ENCODE results near the gene HSD11B1L.

Gene HSD11B1L

GRCh38 chr19:5671600-5671999 is 9.2 kb upstream of the HSD11B1L start:
- DNase-seq, result no peak
- H4K8ac ChIP-seq (ENCODE audit: low read depth, low read length), result no peak overlapping the region
- H3K4me3 ChIP-seq (ENCODE audit: low read depth, low read length), result no peak overlapping the region
- no peak overlapping the region for H3K14ac ChIP-seq (ENCODE audit: low read length)
- no peak overlapping the region for H4K12ac ChIP-seq (ENCODE audit: low read depth, low read length)
- no peaks in the 10 kb centered on the region for H3K27me3 ChIP-seq (ENCODE audit: insufficient read depth, low read length)
- no peak overlapping the region for H3K4ac ChIP-seq (ENCODE audit: low read depth, low read length)
- H3K36me3 ChIP-seq (ENCODE audit: control insufficient read depth in 1 of 2, insufficient read depth in 2 of 2, low read length in 2 of 2), result peaks cover 36 to 43% of the 10 kb centered on the region in 2 experiments
- no peak overlapping the region for H2AK5ac ChIP-seq (ENCODE audit: low read length)
- no peak overlapping the region for H2BK120ac ChIP-seq (ENCODE audit: insufficient read depth, low read length, poor library complexity)
- H3K4me2 ChIP-seq (ENCODE audit: low read length), result no peak overlapping the region
- H2BK5ac ChIP-seq (ENCODE audit: low read depth, low read length, poor library complexity), result no peak overlapping the region
- H3K79me1 ChIP-seq (ENCODE audit: low read length), result no peaks in the 10 kb centered on the region
- peaks cover 10 to 11% of the 10 kb centered on the region in 2 experiments for H3K4me1 ChIP-seq (ENCODE audit: control insufficient read depth in 1 of 2, insufficient read depth in 2 of 2, low read length in 2 of 2)
- WGBS (ENCODE audit: extremely low coverage, insufficient coverage, insufficient read length), result no CpG with 5 or more reads among the region's 7 CpGs
- no peak overlapping the region for H3K27ac ChIP-seq (ENCODE audit: low read depth, low read length)
- H2AFZ ChIP-seq (ENCODE audit: insufficient read depth, low read length, poor library complexity), result no peak overlapping the region
- H3K79me2 ChIP-seq (ENCODE audit: control insufficient read depth, insufficient read depth, low read length, poor library complexity), result no peaks in the 10 kb centered on the region
- H3K9ac ChIP-seq (ENCODE audit: low read length), result no peak overlapping the region
- no peak overlapping the region for H3K18ac ChIP-seq (ENCODE audit: low read length)
- H4K91ac ChIP-seq (ENCODE audit: low read depth, low read length), result no peak overlapping the region
- H3K9me3 ChIP-seq (ENCODE audit: insufficient read depth, low read depth, low read length), result no peaks in the 10 kb centered on the region
- no peak overlapping the region for H2BK12ac ChIP-seq (ENCODE audit: low read length)
- no peak overlapping the region for H3K23ac ChIP-seq (ENCODE audit: low read length)

- Histone ChIP-seq H3K27ac (ENCODE audit: low read depth, low read length) (no peak overlapping the region), H4K8ac (ENCODE audit: low read depth, low read length) (no peak overlapping the region), H3K4me1 (ENCODE audit: control insufficient read depth in 1 of 2, insufficient read depth in 2 of 2, low read length in 2 of 2) (peaks cover 2 to 3% of the 10 kb centered on the region in 2 experiments), H3K9me3 (ENCODE audit: insufficient read depth, low read depth, low read length) (no peaks in the 10 kb centered on the region), H2BK5ac (ENCODE audit: low read depth, low read length, poor library complexity) (no peak overlapping the region), H3K14ac (ENCODE audit: low read length) (no peak overlapping the region), H3K9ac (ENCODE audit: low read length) (no peak overlapping the region), H2BK120ac (ENCODE audit: insufficient read depth, low read length, poor library complexity) (no peak overlapping the region), H2AFZ (ENCODE audit: insufficient read depth, low read length, poor library complexity) (no peak overlapping the region), H4K12ac (ENCODE audit: low read depth, low read length) (no peak overlapping the region), H3K79me2 (ENCODE audit: control insufficient read depth, insufficient read depth, low read length, poor library complexity) (no peaks in the 10 kb centered on the region), H3K27me3 (ENCODE audit: insufficient read depth, low read length) (no peaks in the 10 kb centered on the region), H2BK12ac (ENCODE audit: low read length) (no peak overlapping the region), H3K4me3 (ENCODE audit: low read depth, low read length) (no peak overlapping the region), H3K4me2 (ENCODE audit: low read length) (no peak overlapping the region), H3K79me1 (ENCODE audit: low read length) (no peaks in the 10 kb centered on the region), H3K36me3 (ENCODE audit: control insufficient read depth in 1 of 2, insufficient read depth in 2 of 2, low read length in 2 of 2) (peaks cover 26 to 30% of the 10 kb centered on the region in 2 experiments), H3K4ac (ENCODE audit: low read depth, low read length) (no peak overlapping the region), H3K23ac (ENCODE audit: low read length) (no peak overlapping the region), H4K91ac (ENCODE audit: low read depth, low read length) (no peak overlapping the region), H2AK5ac (ENCODE audit: low read length) (no peak overlapping the region), H3K18ac (ENCODE audit: low read length) (no peak overlapping the region)
- DNase-seq, result no peak
- no CpG with 5 or more reads among the region's 13 CpGs for WGBS (ENCODE audit: extremely low coverage, insufficient coverage, insufficient read length)
These were observed 7.9 kb upstream of the HSD11B1L start for GRCh38 chr19:5672708-5673459.

- Histone ChIP-seq H3K4ac (ENCODE audit: low read depth, low read length) (no peak overlapping the region), H3K27me3 (ENCODE audit: insufficient read depth, low read length) (no peaks in the 10 kb centered on the region), H3K79me1 (ENCODE audit: low read length) (no peaks in the 10 kb centered on the region), H3K9ac (ENCODE audit: low read length) (no peak overlapping the region), H2BK120ac (ENCODE audit: insufficient read depth, low read length, poor library complexity) (no peak overlapping the region), H4K12ac (ENCODE audit: low read depth, low read length) (no peak overlapping the region), H2AFZ (ENCODE audit: insufficient read depth, low read length, poor library complexity) (no peak overlapping the region), H2BK12ac (ENCODE audit: low read length) (no peak overlapping the region), H2AK5ac (ENCODE audit: low read length) (no peak overlapping the region), H3K4me1 (ENCODE audit: control insufficient read depth in 1 of 2, insufficient read depth in 2 of 2, low read length in 2 of 2) (no peaks in the 10 kb centered on the region), H2BK5ac (ENCODE audit: low read depth, low read length, poor library complexity) (no peak overlapping the region), H3K4me3 (ENCODE audit: low read depth, low read length) (no peak overlapping the region), H3K9me3 (ENCODE audit: insufficient read depth, low read depth, low read length) (no peaks in the 10 kb centered on the region), H3K27ac (ENCODE audit: low read depth, low read length) (no peak overlapping the region), H4K91ac (ENCODE audit: low read depth, low read length) (no peak overlapping the region), H3K14ac (ENCODE audit: low read length) (no peak overlapping the region), H4K8ac (ENCODE audit: low read depth, low read length) (no peak overlapping the region), H3K23ac (ENCODE audit: low read length) (no peak overlapping the region), H3K79me2 (ENCODE audit: control insufficient read depth, insufficient read depth, low read length, poor library complexity) (no peaks in the 10 kb centered on the region), H3K18ac (ENCODE audit: low read length) (no peak overlapping the region), H3K36me3 (ENCODE audit: control insufficient read depth in 1 of 2, insufficient read depth in 2 of 2, low read length in 2 of 2) (peaks cover 26 to 32% of the 10 kb centered on the region in 2 experiments), H3K4me2 (ENCODE audit: low read length) (no peak overlapping the region)
- 100% methylated on average over 1 of the region's 1 CpG for WGBS (ENCODE audit: extremely low coverage, insufficient coverage, insufficient read length)
- no peak for DNase-seq
These were observed 7.1 kb upstream of the HSD11B1L start for GRCh38 chr19:5673752-5674151.

- Histone ChIP-seq H4K8ac (ENCODE audit: low read depth, low read length) (no peak overlapping the region), H4K12ac (ENCODE audit: low read depth, low read length) (no peak overlapping the region), H3K23ac (ENCODE audit: low read length) (no peak overlapping the region), H2AK5ac (ENCODE audit: low read length) (no peak overlapping the region), H2BK120ac (ENCODE audit: insufficient read depth, low read length, poor library complexity) (no peak overlapping the region), H3K36me3 (ENCODE audit: control insufficient read depth in 1 of 2, insufficient read depth in 2 of 2, low read length in 2 of 2) (peaks cover 16 to 22% of the 10 kb centered on the region in 2 experiments), H3K4me2 (ENCODE audit: low read length) (no peak overlapping the region), H3K27ac (ENCODE audit: low read depth, low read length) (no peak overlapping the region), H3K14ac (ENCODE audit: low read length) (no peak overlapping the region), H3K4me3 (ENCODE audit: low read depth, low read length) (no peak overlapping the region), H2BK5ac (ENCODE audit: low read depth, low read length, poor library complexity) (no peak overlapping the region), H3K27me3 (ENCODE audit: insufficient read depth, low read length) (no peaks in the 10 kb centered on the region), H3K9ac (ENCODE audit: low read length) (no peak overlapping the region), H3K18ac (ENCODE audit: low read length) (no peak overlapping the region), H2AFZ (ENCODE audit: insufficient read depth, low read length, poor library complexity) (no peak overlapping the region), H2BK12ac (ENCODE audit: low read length) (no peak overlapping the region), H3K4me1 (ENCODE audit: control insufficient read depth in 1 of 2, insufficient read depth in 2 of 2, low read length in 2 of 2) (peaks cover 5 to 7% of the 10 kb centered on the region in 2 experiments), H3K4ac (ENCODE audit: low read depth, low read length) (no peak overlapping the region), H3K9me3 (ENCODE audit: insufficient read depth, low read depth, low read length) (no peaks in the 10 kb centered on the region), H4K91ac (ENCODE audit: low read depth, low read length) (no peak overlapping the region), H3K79me1 (ENCODE audit: low read length) (no peaks in the 10 kb centered on the region), H3K79me2 (ENCODE audit: control insufficient read depth, insufficient read depth, low read length, poor library complexity) (peaks cover 3% of the 10 kb centered on the region)
- WGBS (ENCODE audit: extremely low coverage, insufficient coverage, insufficient read length), result no CpG with 5 or more reads among the region's 5 CpGs
- DNase-seq, result no peak
These were observed 6.1 kb upstream of the HSD11B1L start for GRCh38 chr19:5674714-5675113.
